Stimulated activated CD4-positive, alpha-beta T cell treated with anti-CD3 and anti-CD28 coated beads, Interleukin-2, amount 100 ng/mL, for 4 hours (primary cell): ENCODE measurements around the gene CYBRD1.
"Not testable (repeated sequence)": the region's sequence is repeated elsewhere in the genome, so short reads cannot be mapped to it uniquely, and the experiment has no call there.

ENCODE experiments used
- DNase-seq: peaks from one replicate; pipeline ENCODE4 v3.0.0-alpha.2; 2020; ENCODE audit warnings: low read depth

Gene CYBRD1

DNA sequence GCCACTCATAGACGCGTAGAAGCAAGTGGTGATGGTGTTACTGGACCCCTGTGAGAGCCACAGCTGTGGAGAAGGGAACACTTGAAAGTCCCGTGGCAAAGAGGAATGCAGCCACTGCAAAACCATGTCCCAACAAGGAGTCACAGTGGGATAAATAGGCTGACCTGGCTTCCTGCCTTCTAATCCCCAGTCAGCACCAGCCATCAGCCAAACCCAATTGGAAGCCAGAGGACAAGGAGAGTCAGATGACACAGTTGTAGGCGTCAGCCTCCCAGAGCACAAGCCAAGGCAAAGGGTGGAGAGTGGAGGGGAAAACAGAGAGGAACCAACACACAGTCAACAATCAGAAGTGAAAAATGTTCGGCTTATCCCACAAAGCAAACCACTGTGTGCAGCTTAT is 5.5 kb upstream of the CYBRD1 start:
- DNase-seq: no peak

DNA sequence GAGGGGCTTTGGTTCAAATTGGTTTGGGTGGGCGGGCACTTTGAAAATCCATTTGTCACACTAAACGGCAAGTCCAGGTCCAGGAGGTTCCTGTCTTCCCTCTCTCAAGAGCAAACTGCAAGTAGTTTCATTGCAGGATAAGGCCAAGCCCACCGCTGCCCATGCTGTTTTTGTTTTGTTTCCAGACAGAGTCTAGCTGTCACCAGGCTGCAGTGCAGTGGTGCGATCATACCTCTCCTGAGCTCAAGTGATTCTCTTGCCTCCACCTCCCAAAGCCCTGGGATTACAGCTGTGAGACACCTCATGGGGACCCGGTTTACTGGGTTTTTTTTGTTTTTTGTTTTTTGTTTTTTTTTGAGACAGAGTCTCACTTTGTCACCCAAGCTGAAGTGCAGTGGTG is 1.8 kb upstream of the CYBRD1 start:
- DNase-seq: no peak

GRCh38 chr2:171521361-171522051 is 768 bp upstream of the CYBRD1 start:
- no peak for DNase-seq

- no peak for DNase-seq
These were observed 464 bp downstream of the CYBRD1 start for GRCh38 chr2:171522788-171523087.

DNA sequence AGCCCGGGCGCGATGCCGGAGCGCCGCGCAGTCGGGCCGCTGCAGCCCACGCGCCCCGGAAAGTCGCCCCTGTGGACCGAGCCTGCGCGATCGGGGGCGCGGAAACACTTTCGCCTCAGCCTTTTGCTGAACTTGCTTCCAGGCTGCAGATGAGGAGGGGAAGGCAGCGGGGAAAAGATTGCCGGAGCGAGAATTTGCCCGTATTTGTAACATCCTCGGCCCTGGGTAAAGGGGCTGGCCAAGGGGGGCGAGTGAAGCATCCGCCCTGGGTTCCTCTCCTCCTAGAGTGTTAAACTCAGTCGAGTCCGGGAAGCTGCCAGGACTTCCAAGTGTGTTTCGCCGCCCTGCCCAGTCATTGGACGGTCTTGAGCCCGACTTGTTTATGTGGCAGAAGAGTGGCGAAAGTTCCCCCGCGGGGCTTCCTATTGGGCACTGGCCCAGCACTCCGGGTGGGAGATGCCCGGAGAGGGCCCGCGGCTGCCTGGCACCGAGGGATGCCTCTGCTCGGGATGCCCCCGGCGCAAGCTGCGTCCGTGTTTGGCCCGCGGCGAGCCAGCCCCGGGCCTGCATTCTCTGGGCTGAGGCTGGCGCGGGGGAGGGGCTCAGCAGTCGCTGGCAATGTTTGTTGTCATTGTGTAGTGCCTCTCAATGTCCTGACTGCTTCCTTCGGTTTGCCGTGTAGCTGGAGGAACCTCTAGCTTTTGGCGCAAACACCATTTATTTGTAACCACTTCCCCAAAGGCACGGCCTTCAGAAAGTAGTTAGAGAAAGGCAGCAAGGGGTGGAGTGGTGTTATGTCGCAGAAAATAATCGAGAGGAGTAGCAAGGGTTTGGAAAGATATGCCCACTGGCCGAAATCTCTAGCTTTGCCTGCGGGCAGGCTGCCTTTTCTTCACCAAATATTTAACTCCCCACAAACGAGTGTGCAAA is 1.1 kb downstream of the CYBRD1 start:
- no peak for DNase-seq

GRCh38 chr2:171524018-171524401 is 1.7 kb downstream of the CYBRD1 start:
- DNase-seq: no peak

GRCh38 chr2:171529914-171530313 is 7.6 kb downstream of the CYBRD1 start:
- DNase-seq: no peak

DNA sequence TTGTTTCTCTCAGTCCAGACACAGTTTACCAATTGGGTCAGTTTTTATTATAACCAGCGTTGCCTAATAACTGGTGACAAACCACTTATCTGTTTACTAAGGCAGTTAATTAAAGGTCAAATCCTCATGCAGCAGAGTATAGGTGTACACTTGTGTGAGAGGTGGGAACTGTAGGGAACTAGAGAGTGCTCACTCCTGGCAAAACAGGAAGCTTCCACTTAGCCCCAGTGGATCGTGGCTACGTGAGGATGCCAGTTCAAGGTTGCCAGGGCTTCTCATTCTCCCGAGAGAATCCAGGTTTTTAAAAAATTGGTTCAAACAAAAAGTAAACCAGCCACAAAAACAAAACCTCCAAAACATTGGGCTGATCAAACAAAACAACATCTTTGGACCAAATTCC is 8.1 kb downstream of the CYBRD1 start:
- no peak for DNase-seq

GRCh38 chr2:171530859-171531258 is 8.6 kb downstream of the CYBRD1 start:
- not testable (repeated sequence) for DNase-seq

- DNase-seq: no peak
These were observed 9.0 kb downstream of the CYBRD1 start for GRCh38 chr2:171531291-171531690.

DNA sequence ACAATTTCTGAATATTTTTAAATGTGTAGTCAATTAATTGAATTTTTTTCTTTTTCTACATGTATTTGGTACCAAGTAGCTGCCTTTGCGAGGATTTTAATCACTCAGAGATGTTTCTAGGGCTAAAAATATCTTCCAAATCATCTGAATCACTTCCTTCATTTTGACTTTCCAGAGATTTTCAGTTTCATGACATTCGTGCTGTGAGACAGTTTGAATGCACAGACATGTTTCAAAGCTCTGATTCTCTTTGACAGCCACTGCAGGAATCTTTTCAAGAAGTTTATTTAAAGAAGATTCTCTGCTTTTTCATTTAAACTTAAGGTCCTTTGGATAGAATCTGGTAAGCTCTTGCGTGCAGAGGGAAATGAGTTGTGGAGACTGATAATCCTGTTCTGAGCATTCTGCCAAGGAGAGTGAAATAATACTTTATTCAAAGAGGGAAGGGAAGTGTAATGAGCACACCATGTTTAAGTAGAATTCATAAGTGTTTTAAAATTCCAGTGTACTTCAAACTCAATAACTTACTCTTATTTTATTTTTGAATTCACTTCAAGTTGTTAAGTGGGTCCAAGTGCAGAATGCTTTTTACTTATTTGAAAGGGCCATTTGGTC is 9.7 kb downstream of the CYBRD1 start:
- no peak for DNase-seq

- no peak for DNase-seq
These were observed 11.1 kb downstream of the CYBRD1 start for GRCh38 chr2:171533331-171533730.

DNA sequence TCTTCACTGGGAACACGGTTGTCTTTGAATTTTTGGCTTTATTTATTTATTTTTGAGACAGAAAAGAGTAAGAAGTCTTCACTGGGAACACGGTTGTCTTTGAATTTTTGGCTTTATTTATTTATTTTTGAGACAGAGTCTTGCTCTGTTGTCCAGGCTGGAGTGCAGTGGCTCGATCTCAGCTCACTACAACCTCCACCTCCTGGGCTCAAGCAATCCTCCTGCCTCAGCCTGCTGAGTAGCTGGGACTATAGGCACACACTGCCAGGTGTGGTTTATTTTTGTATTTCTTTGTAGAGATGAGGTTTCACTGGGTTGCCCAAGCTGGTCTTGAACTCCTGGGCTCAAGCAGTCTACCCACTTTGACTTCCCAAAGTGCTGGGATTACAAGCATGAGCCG is 13.3 kb downstream of the CYBRD1 start:
- not testable (repeated sequence) for DNase-seq

- DNase-seq: no peak
These were observed 18.2 kb downstream of the CYBRD1 start for GRCh38 chr2:171540437-171540836.

DNA sequence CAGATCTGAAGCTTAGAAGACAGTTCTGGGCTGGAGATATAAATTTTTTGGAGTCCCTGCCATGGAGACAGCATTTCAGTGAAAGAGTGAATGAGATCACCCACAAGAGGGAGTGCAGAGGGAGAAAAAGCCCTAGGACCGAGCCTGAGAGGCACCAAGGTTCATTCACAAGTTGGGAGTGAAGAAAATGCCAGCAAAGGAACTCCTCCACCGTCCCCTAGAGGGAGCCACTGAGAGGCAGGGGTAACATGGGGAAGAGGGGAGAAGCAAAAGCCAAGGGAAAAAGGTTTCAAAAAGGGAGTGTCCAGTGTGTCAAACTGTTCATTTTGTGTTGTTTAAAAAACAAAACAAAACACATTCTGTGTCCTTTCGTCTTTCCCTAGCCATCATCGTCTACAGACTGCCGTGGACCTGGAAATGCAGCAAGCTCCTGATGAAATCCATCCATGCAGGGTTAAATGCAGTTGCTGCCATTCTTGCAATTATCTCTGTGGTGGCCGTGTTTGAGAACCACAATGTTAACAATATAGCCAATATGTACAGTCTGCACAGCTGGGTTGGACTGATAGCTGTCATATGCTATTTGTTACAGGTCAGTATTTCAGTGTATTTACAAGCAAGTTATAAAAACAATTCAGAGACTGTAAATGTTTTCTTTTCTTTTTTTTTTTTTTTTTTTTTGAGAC is 19.1 kb downstream of the CYBRD1 start:
- DNase-seq: no peak

DNA sequence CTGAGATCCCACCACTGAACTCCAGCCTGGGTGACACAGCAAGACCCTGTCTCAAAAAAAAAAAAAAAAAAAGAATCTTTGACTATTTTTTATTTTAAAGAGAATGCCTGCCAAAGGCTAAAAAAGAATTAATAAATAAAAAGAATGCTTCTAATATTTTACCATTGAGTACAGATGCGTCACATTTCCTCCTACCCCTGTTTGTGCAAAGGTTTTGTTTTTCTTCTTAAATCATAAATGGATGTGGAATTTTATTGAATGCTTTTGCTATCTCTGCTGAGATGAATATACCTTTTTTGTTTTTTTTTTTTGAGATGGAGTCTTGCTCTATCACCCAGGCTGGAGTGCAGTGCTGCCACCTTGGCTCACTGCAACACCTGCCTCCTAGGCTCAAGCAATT is 22.8 kb downstream of the CYBRD1 start:
- no peak for DNase-seq

DNA sequence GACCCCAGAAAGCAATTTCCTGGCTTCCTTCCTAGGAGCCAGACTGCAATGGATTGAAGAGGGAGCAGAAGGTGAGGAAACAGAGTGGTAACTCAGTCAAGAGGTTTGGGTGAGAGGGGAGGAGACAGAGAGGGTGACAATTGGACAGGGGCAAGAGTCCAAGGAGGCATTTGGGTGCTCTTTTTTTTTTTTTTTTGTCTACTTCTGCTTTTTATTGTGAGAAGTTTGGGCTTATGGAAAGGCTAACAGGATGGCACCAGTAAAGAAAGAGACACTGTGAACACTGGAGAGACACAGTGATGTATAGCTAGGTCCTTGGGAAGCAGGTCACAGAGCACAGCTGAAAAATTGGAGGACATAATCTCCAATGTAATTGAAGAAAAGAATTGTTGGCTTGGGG is 25.0 kb downstream of the CYBRD1 start:
- DNase-seq: no peak

- DNase-seq: no peak
These were observed 25.4 kb downstream of the CYBRD1 start for GRCh38 chr2:171547720-171548119.

GRCh38 chr2:171550613-171551012 is 28.3 kb downstream of the CYBRD1 start:
- DNase-seq: no peak

DNA sequence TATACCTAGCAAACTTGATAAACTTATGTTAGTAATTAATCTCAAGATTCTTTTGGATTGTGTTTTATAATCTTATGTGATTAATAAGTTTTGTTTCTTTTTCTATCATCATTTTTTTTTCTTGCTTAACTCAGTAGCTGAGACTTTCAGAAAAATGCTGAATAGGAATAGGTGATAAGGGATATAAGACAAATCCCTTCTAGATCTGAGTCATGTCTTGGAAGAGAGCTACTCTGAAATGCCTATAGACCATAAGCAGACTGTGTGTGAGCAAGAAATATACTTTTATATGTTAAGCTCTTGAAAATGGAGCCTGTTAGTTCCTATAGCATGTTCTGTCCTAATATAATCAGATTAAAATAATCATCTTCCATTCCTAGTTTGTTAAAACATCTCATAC is 29.6 kb downstream of the CYBRD1 start:
- no peak for DNase-seq

DNA sequence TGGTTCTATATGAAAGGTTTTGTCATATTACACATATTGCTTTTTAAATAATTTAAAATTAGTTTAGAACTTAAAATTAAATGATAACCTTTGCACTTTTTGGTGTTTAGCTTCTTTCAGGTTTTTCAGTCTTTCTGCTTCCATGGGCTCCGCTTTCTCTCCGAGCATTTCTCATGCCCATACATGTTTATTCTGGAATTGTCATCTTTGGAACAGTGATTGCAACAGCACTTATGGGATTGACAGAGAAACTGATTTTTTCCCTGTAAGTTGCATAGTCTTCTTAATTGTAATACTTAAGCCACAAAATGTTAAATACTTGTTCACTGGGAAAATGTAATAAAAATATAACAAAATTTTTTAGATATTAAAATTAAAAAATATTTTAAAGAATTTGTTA is 31.0 kb downstream of the CYBRD1 start:
- DNase-seq: no peak

DNA sequence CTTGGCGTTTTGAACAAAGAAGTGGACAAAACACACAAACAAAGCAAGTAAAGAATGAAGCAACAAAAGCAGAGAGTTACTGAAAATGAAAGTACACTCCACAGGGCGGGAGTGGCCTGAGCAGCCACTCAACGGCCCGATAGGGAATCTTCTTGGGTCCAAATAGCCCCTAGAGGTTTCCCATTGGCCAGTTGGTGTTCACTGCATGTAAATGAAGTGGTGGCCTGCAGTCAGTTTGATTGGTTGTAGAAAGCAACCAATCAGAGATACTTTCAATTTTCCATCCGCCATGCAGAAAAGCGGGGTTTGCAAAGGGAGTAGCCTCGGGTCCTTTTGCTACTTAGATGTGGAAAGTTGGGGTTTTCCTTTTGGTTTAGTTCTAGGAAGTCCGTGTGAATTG is 31.6 kb downstream of the CYBRD1 start:
- DNase-seq: no peak
